Measurements from ENCODE around the gene ZAR1L. TPM values are rescaled to one million over a fixed set of nuclear protein-coding genes. Genes with fewer than 3 reads are reported as not detected.

The ZAR1L gene
- total RNA-seq, 1 experiment from 2014 or later, result not detected

- no peaks in the 10 kb centered on the region for H4K20me1 ChIP-seq (ENCODE audit: control insufficient read depth, insufficient read depth, insufficient read length)
- no peaks in the 10 kb centered on the region for H3K27me3 Mint-ChIP-seq (ENCODE audit: low read depth)
- H2BK20ac ChIP-seq (ENCODE audit: low read depth, low read length, poor library complexity, severe bottlenecking), result no peak overlapping the region
- H3K27ac ChIP-seq (ENCODE audit: insufficient read length, low read depth, low read length), result no peak overlapping the region
- no peak overlapping the region for H3K14ac ChIP-seq (ENCODE audit: insufficient read depth, low read length)
- no peak overlapping the region for H3K56ac ChIP-seq (ENCODE audit: insufficient read length, low read depth, low read length)
- H3K27me3 ChIP-seq (ENCODE audit: insufficient read depth, low read length), result no peaks in the 10 kb centered on the region
- no peaks in the 10 kb centered on the region for H3K36me3 Mint-ChIP-seq (ENCODE audit: insufficient read depth in 1 of 3, low read depth in 3 of 3)
- no peak overlapping the region for H3K4me3 Mint-ChIP-seq
- H3K4me1 ChIP-seq (ENCODE audit: insufficient read depth, low read length), result no peaks in the 10 kb centered on the region
- H3K23me2 ChIP-seq (ENCODE audit: insufficient read length, low read depth, low read length, poor library complexity, severe bottlenecking), result no peaks in the 10 kb centered on the region
- H3K27ac Mint-ChIP-seq, result no peak overlapping the region; a peak in 1 of 7 replicates
- no peaks in the 10 kb centered on the region for H3K9me3 ChIP-seq (ENCODE audit: control insufficient read depth, low read depth, low read length)
- H3K4me2 ChIP-seq (ENCODE audit: insufficient read depth, insufficient read length, low read length), result no peak overlapping the region
- H2AFZ ChIP-seq (ENCODE audit: low read length), result no peak overlapping the region
- H3K9ac ChIP-seq (ENCODE audit: extremely low read depth, insufficient read length, low read length), result no peak overlapping the region
- H4K91ac ChIP-seq (ENCODE audit: insufficient read length, low read depth, low read length), result no peak overlapping the region
- no peak overlapping the region for H2BK12ac ChIP-seq (ENCODE audit: insufficient read length, low read depth, low read length)
- no peak overlapping the region for H3K18ac ChIP-seq (ENCODE audit: insufficient read length, low read depth, low read length)
- H4K5ac ChIP-seq (ENCODE audit: insufficient read length, low read depth, low read length), result no peak overlapping the region
- no peak overlapping the region for H3K23ac ChIP-seq (ENCODE audit: insufficient read length, low read depth, low read length)
- H2BK5ac ChIP-seq (ENCODE audit: insufficient read length, low read length), result no peak overlapping the region
- no CpG with 5 or more reads among the region's 3 CpGs for WGBS (ENCODE audit: extremely low coverage, insufficient read length, low lambda C conversion rate)
- no peaks in the 10 kb centered on the region for H3K9me3 Mint-ChIP-seq
- H2AK5ac ChIP-seq (ENCODE audit: insufficient read length, low read length), result no peak overlapping the region
- no peaks in the 10 kb centered on the region for H3K79me1 ChIP-seq (ENCODE audit: insufficient read depth, low read depth, low read length, poor library complexity, severe bottlenecking)
- H2BK120ac ChIP-seq (ENCODE audit: low read depth, low read length, poor library complexity, severe bottlenecking), result no peak overlapping the region
- no peak overlapping the region for H2BK15ac ChIP-seq (ENCODE audit: low read depth, low read length)
- DNase-seq, result no peak
- TF ChIP-seq CTCF (conservative IDR thresholded peaks at IDR 0.05), result no peak
- H4K8ac ChIP-seq (replicated peaks; ENCODE audit: insufficient read length, low read depth, low read length), result no peak overlapping the region
- no peaks in the 10 kb centered on the region for H3K79me2 ChIP-seq (ENCODE audit: insufficient read depth, low read length)
- H3K4me1 Mint-ChIP-seq, result peaks cover 0 to 13% of the 10 kb centered on the region in 2 experiments; a peak in 3 of 4 replicates
- no peak overlapping the region for H3T11ph ChIP-seq (ENCODE audit: low read length)
- H3K4ac ChIP-seq (ENCODE audit: low read depth, low read length), result no peak overlapping the region
Observed at GRCh38 chr13:32278426-32278825, 36.7 kb downstream of the ZAR1L start.
